ENCODE measurements around the gene DGKD.

DNA sequence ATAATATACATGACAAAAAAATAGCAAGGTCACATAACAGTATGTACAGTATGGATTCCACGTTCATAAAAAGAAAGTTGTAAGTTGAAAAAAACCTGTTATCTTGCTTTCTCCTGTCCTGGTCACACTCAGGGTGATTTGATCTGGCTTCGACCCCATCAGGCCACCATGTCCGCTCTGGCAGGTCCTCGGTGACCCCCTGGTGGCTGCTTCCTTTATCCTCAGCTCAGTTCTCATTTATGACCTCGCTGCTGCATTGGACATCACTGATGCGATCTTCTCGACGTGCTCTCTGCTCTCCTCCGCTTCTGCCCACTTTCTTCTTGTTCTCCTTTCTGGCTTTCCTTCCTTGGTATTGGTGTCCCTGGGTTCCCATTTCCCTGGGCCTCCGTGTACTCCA lies 29.7 kb downstream of the DGKD start:
- TF ChIP-seq POLR2A (IDR thresholded peaks at IDR 0.05) (no peak), CTCF (IDR thresholded peaks at IDR 0.05) (no peak)
